Measurements from ENCODE around the gene TDP2.
A peak's percentile ranks its signal among the peaks of the same experiment; 100 is the strongest.

Gene TDP2, protein sequence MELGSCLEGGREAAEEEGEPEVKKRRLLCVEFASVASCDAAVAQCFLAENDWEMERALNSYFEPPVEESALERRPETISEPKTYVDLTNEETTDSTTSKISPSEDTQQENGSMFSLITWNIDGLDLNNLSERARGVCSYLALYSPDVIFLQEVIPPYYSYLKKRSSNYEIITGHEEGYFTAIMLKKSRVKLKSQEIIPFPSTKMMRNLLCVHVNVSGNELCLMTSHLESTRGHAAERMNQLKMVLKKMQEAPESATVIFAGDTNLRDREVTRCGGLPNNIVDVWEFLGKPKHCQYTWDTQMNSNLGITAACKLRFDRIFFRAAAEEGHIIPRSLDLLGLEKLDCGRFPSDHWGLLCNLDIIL

DNA sequence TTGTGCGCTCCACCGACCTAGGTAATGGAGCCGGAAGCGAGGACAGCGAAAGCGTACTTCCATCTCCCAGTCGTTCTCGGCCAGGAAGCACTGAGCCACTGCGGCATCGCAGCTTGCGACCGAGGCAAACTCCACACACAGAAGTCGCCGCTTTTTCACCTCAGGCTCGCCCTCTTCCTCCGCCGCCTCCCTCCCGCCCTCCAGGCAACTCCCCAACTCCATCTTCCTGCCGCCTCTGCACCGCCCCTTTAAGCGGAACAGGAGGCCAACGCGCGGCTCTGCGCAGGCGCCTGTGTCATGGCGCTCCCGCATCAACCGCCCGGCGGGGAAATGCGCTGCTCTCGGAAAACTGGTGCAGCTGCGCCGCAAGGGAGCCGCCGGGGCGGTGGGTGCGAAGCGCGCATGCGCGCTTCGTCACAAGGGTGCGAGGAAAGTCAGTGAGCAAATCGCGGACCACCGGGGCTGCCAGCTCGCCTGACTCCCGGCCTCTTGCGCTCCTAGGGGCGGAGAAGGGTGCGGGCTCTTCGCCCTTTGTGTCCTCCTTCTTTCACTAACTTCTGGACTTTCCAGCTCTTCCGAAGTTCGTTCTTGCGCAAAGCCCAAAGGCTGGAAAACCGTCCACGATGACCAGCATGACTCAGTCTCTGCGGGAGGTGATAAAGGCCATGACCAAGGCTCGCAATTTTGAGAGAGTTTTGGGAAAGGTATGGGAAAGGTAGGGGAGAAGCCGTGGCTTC lies at the start of gene TDP2, which contains the start of gene ACOT13:
TSS of gene TDP2 (minus strand) at position 259 of the 737 bp plus-strand sequence. CDS start at position 222, 37 bp downstream.
TSS of gene ACOT13 (plus strand) at position 437 of the 737 bp plus-strand sequence. CDS start at position 624, 187 bp downstream.
- peak; percentile 92 for DNase-seq (ENCODE audit: low spot score)

GRCh38 chr6:24710519-24711303 lies 44.0 kb upstream of the TDP2 start:
- DNase-seq (ENCODE audit: low spot score), result no peak

DNA sequence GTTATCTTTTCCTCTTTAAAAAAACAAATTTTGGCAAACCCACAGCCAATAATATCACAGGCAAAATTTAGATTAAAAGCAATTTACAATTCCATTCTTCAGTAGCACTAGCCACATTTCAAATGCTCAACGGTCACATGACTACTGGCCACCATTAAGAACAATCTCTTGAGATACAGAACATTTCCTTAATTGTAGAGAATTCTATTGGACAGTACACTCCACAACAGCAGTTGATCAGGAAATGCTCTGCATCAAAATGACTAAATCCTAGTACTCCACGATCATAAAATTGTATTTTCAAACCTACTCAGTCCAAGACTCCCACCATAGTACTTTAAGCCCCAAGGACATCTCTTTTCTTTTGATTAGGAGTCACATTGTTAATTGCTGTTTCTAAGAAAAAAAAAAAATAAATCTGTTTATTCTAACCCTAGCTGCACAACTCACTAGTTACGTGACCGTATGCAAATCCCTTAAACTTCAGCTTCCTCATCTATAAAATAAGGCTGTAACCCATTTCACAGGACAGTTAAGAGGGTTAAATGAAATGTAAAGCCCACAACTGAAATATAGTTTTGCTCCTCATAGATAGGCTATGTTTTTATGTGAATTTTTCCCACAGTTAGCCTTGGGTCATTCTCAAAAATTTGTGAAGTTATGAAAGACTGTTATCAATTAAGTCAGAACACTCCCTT lies 42.5 kb upstream of the TDP2 start:
- no peak for DNase-seq (ENCODE audit: low spot score)

DNA sequence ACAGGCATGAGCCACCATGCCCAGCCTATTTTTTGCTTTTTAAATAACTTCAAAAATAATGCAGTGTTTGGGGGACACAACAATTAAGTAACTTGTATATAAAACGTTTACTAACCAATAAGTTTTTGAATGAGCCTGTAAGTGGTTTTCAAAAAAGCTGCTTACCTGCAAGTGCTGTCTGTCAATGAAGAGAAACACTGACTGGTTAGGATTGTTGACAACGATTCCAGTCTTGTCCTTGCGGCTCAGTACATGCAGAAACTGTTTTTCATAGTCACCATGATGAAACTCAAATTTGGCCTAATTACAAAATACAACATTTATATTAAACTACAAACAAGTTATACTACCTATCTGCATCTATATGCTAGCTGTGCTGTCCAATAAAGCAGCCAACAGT lies 41.9 kb upstream of the TDP2 start:
- no peak for DNase-seq (ENCODE audit: low spot score)

GRCh38 chr6:24704468-24704867 lies 37.8 kb upstream of the TDP2 start:
- DNase-seq (ENCODE audit: low spot score), result no peak

DNA sequence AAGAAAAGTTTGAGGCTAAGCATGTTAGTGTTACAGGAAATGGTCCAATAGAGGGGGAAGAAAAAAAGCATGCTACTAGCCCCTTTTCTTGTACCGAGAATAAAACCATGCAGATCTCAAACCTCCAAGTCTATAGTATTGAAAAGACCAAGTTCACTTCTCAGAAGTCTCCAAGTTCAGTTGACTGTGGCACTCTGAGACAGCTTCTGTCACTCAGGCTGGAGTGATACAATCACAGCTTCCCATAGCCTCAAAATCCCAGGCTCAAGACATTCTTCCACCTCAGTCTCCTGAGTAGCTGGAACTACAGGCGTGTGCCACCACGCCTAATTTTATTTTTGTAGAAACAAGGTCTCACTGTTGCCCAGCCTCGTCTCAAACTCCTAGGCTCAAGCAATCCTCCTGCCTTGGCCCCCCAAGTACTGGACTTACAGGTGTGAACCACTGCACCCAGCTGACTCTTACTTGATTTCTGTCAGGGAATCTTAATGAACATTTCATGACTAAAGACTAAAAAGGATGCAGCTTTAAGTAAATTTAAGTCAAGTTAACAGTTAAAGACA lies 36.1 kb upstream of the TDP2 start:
- DNase-seq (ENCODE audit: low spot score), result no peak

- DNase-seq (ENCODE audit: low spot score), result no peak
Measured at GRCh38 chr6:24699521-24700359, 33.0 kb upstream of the TDP2 start.

- no peak for DNase-seq (ENCODE audit: low spot score)
Measured at GRCh38 chr6:24696097-24696496, 29.4 kb upstream of the TDP2 start.

DNA sequence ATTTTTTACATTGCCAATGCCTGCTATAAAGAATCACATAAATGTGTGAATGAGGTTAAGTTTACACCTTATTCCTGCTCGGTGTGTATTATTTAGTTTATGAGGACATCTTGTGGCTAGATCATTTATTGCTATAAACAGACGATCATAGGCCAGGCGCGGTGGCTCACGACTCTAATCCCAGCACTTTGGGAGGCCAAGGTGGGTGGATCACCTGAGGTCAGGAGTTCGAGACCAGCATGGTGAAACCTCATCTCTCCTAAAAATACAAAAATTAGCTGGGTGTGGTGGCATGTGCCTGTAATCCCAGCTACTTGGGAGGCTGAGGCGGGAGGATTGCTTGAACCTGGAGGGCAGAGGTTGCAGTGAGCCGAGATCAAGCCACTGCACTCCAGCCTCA lies 28.9 kb upstream of the TDP2 start:
- peak; percentile 56 for DNase-seq (ENCODE audit: low spot score)

- no peak for DNase-seq (ENCODE audit: low spot score)
Measured at GRCh38 chr6:24694198-24694597, 27.5 kb upstream of the TDP2 start.

DNA sequence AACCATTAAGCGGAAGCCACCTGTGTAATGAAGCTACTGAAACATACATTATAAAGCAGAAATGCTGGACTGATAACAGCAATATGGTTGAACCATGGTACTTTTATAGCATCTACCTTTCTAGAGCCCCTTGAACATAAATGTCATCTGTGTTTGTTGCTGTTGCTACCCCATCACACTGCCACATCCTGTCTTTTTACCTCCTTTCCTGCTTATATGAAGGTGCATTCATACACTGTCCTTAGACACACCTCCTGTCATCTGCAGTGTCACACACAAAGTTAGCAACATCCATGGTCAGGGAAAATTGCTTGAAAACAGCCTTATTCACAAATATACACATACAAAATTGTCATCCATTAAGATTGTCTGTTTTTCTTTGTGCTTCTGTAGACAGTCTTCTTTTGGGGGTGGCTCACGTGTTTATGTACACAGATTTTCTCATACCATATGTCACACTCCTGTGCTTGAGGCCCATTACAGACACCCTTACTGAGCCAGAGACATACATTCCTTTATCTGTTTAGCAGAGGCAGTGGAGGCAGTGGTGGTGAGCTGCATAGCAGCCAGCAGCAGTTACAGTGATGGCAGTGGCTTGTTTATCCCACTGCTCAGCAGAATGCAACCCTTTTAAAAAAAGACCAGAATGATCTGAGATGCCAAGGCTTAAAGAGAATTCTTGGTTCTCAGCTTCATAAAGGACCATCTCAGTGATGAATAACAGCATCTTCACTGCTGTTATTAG lies 26.3 kb upstream of the TDP2 start:
- DNase-seq (ENCODE audit: low spot score), result no peak

DNA sequence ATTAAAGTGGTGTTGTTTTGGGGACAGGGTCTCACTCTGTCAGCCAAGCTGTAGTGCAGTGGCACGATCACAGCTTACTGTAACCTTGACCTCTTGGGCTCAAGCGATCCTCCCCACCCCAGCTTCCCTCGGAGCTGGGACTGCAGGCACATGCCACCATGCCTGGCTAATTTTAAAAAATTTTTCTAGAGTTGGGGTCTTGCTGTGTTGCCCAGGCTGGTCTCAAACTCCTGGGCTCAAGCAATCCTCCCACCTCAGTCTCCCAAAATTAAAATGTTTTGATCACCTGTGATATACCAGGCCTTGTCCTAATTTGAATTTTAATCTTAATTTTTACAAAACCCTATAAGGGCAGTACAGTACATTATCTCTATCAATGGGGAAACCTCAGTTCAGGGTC lies 25.7 kb upstream of the TDP2 start:
- DNase-seq (ENCODE audit: low spot score), result no peak

GRCh38 chr6:24692003-24692402 lies 25.3 kb upstream of the TDP2 start:
- no peak for DNase-seq (ENCODE audit: low spot score)

GRCh38 chr6:24691550-24691949 lies 24.9 kb upstream of the TDP2 start:
- DNase-seq (ENCODE audit: low spot score), result no peak

DNA sequence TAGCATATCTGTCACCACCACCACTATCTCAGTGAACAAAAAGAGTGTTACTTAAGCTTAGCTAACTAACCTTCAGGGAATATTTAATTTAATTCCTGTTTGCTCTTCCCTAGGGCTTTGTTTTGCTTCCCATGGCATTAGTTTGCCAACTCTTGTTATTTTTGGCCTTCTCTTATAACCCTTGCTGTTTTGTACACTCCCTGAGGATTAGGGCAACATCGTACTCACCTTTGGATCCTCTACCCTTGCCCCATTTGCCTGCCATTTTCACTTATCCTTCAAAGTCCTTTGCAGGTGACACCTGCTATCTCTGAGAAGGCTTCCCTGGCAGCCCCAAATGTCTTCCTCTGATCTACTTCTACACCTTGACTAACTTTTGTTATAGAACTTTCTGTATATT lies 23.9 kb upstream of the TDP2 start:
- DNase-seq (ENCODE audit: low spot score), result no peak

DNA sequence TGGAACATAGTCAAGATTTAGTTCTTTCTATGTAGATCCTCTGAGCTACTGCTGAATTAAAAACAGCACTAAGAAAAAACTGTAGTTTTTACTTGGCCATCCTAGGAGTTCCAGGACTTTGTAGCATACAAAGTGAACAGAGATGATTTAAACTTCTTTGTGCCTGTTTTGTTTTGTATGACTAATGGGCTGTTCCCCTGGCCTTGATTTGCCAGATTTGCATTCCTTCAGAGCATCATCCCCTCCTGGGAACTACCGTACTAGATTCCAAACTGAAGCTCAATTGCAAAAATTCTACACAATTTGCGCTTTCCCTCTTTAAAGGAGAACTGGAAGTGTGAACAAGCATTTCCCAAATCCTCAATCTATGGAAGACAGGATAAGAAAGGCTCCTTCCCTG lies 23.3 kb upstream of the TDP2 start:
- DNase-seq (ENCODE audit: low spot score), result no peak

GRCh38 chr6:24686946-24687345 lies 20.2 kb upstream of the TDP2 start:
- no peak for DNase-seq (ENCODE audit: low spot score)

GRCh38 chr6:24686408-24686807 lies 19.7 kb upstream of the TDP2 start:
- no peak for DNase-seq (ENCODE audit: low spot score)

- DNase-seq (ENCODE audit: low spot score), result no peak
Measured at GRCh38 chr6:24683297-24684296, 16.9 kb upstream of the TDP2 start.
